Epithelial cell of proximal tubule (primary cell): ENCODE results near the gene GRK4. TPM values are rescaled to one million over a fixed set of nuclear protein-coding genes. Genes with fewer than 3 reads are reported as not detected.

Experiments
- DNase-seq: peaks from one replicate; pipeline ENCODE4 v3.0.0-alpha.2; 2011; ENCODE audit warnings: low read depth
- H3K4me3 ChIP-seq: 2 replicates; pipeline ENCODE4 v1.5.1; 2011; ENCODE audit warnings: low read depth, mild to moderate bottlenecking, low read length
- CTCF ChIP-seq: conservative IDR thresholded peaks from 2 replicates; pipeline ENCODE4 v1.5.1; 2012; ENCODE audit warnings: low read depth, mild to moderate bottlenecking, low read length
- total RNA-seq: library from RNA; depleted of rRNA; stranded (reverse); fragments of >200 nt; gene quantifications from 2 replicates; pipeline ENCODE4 v1.2.3, GENCODE V29; 2015

Gene GRK4
- total RNA-seq, 1 donor from 2014 or later, result 1.3 TPM

GRCh38 chr4:2961811-2962441 lies 1.4 kb upstream of the GRK4 start:
- peak overlapping the region; percentile 87 for H3K4me3 ChIP-seq
- no peak for DNase-seq

GRCh38 chr4:2962614-2963174 lies 677 bp upstream of the GRK4 start:
- TF ChIP-seq CTCF, result no peak
- H3K4me3 ChIP-seq, result peak overlapping the region; percentile 87
- no peak for DNase-seq

More at GRCh38 chr4:2961811-2962441, 1.4 kb upstream of the GRK4 start:
- no peak for TF ChIP-seq CTCF

- H3K4me3 ChIP-seq, result peak overlapping the region; percentile 87
- DNase-seq, result no peak
- TF ChIP-seq CTCF, result no peak
These were observed 648 bp downstream of the GRK4 start for GRCh38 chr4:2963966-2964471.

GRCh38 chr4:2964706-2965258 lies 1.4 kb downstream of the GRK4 start:
- peak overlapping the region; percentile 87 for H3K4me3 ChIP-seq
- no peak for DNase-seq
- no peak for TF ChIP-seq CTCF

GRCh38 chr4:2965262-2965661 lies 1.9 kb downstream of the GRK4 start:
- H3K4me3 ChIP-seq, result no peak overlapping the region
- no peak for TF ChIP-seq CTCF
- no peak for DNase-seq

GRCh38 chr4:2968381-2968780 lies 5.0 kb downstream of the GRK4 start:
- DNase-seq, result no peak
- H3K4me3 ChIP-seq, result no peak overlapping the region
- TF ChIP-seq CTCF, result no peak
